Loucy (cell line): ENCODE results near the gene CUL2.

Source experiments
- H2AFZ ChIP-seq: fragments of 200-600 bp; sonication (generic); 2 replicates; pipeline ENCODE4 v1.6.0; 2016; ENCODE audit warnings: antibody characterized with exemption, mild to moderate bottlenecking, low read length, moderate library complexity
- H3F3A ChIP-seq: fragments of 200-600 bp; 2 replicates; pipeline ENCODE4 v1.6.0; 2016; ENCODE audit warnings: antibody characterized with exemption, low read depth, mild to moderate bottlenecking
- H3K27me3 ChIP-seq: fragments of 200-600 bp; sonication (generic); 2 replicates; pipeline ENCODE4 v1.6.1; 2014; ENCODE audit warnings: low read length, mild to moderate bottlenecking; ENCODE audit not compliant: insufficient read depth, poor library complexity, severe bottlenecking
- H3K36me3 ChIP-seq: fragments of 200-600 bp; sonication (generic); 2 replicates; pipeline ENCODE4 v1.6.1; 2016; ENCODE audit warnings: low read length; ENCODE audit not compliant: insufficient read depth
- H3K4me1 ChIP-seq: fragments of 200-600 bp; sonication (generic); 2 replicates; pipeline ENCODE4 v1.5.1; 2014; ENCODE audit warnings: low read length, mild to moderate bottlenecking; ENCODE audit not compliant: insufficient read depth, poor library complexity, severe bottlenecking
- H3K4me2 ChIP-seq: fragments of 200-600 bp; sonication (generic); 2 replicates; pipeline ENCODE4 v1.6.0; 2014; ENCODE audit warnings: antibody characterized with exemption, low read length, low read depth, mild to moderate bottlenecking; ENCODE audit not compliant: poor library complexity, severe bottlenecking
- H3K4me3 ChIP-seq: fragments of 200-600 bp; sonication (generic); 2 replicates; pipeline ENCODE4 v1.5.1; 2014; ENCODE audit warnings: low read length, mild to moderate bottlenecking, mixed read lengths; ENCODE audit not compliant: poor library complexity, severe bottlenecking
- H3K79me2 ChIP-seq: fragments of 200-600 bp; sonication (generic); 2 replicates; pipeline ENCODE4 v1.6.1; 2014; ENCODE audit warnings: low read length; ENCODE audit not compliant: insufficient read depth
- H3K9ac ChIP-seq: fragments of 200-600 bp; sonication (generic); 2 replicates; pipeline ENCODE4 v1.6.0; 2014; ENCODE audit warnings: mild to moderate bottlenecking, low read depth, low read length, moderate library complexity; ENCODE audit not compliant: poor library complexity, severe bottlenecking
- H3K9me2 ChIP-seq: fragments of 200-600 bp; sonication (generic); replicated peaks from 2 replicates; pipeline ENCODE4 v1.6.1; 2016; ENCODE audit warnings: low read depth, low read length, mixed read lengths
- H3K9me3 ChIP-seq: fragments of 200-600 bp; sonication (generic); 2 replicates; pipeline ENCODE4 v1.6.1; 2014; ENCODE audit warnings: mild to moderate bottlenecking, antibody characterized with exemption, low read length, low read depth; ENCODE audit not compliant: insufficient read depth
- H4K20me1 ChIP-seq: fragments of 200-600 bp; sonication (generic); 2 replicates; pipeline ENCODE4 v1.6.0; 2014; ENCODE audit warnings: antibody characterized with exemption, low read length, mild to moderate bottlenecking; ENCODE audit not compliant: insufficient read depth, poor library complexity, severe bottlenecking
- CTCF ChIP-seq: fragments of 200-600 bp; sonication (generic); conservative IDR thresholded peaks from 2 replicates; pipeline ENCODE4 v1.5.1; 2014; ENCODE audit warnings: mild to moderate bottlenecking, antibody characterized with exemption, low read length
- EZH2phosphoT487 ChIP-seq: fragments of 200-600 bp; IDR thresholded peaks from 2 replicates; pipeline ENCODE4 v1.6.1; 2018; ENCODE audit warnings: antibody characterized with exemption, mild to moderate bottlenecking, moderate library complexity, borderline replicate concordance

The CUL2 gene

GRCh38 chr10:35096312-35096711, 6.2 kb upstream of the CUL2 start:
- Histone ChIP-seq H3K4me2 (no peak overlapping the region), H3K4me1 (no peaks in the 10 kb centered on the region), H3K9ac (no peak overlapping the region), H3K9me3 (no peaks in the 10 kb centered on the region), H3K27me3 (no peaks in the 10 kb centered on the region), H4K20me1 (no peaks in the 10 kb centered on the region), H3F3A (no peaks in the 10 kb centered on the region), H3K4me3 (no peak overlapping the region), H3K79me2 (no peaks in the 10 kb centered on the region), H2AFZ (peak overlapping the region; percentile 49; the same call in 1 of the 2 replicates), H3K9me2 (no peaks in the 10 kb centered on the region), H3K36me3 (no peaks in the 10 kb centered on the region)
- no peak for TF ChIP-seq EZH2phosphoT487
- TF ChIP-seq CTCF, result no peak

GRCh38 chr10:35092851-35093250, 2.7 kb upstream of the CUL2 start:
- Histone ChIP-seq H3K79me2 (peaks cover 23% of the 10 kb centered on the region), H3K9me3 (no peaks in the 10 kb centered on the region), H4K20me1 (peaks cover 14% of the 10 kb centered on the region), H3K4me3 (no peak overlapping the region), H3K4me2 (no peak overlapping the region), H3K9ac (no peak overlapping the region), H3F3A (no peaks in the 10 kb centered on the region), H3K27me3 (no peaks in the 10 kb centered on the region), H2AFZ (no peak overlapping the region), H3K9me2 (no peaks in the 10 kb centered on the region), H3K4me1 (peaks cover 22% of the 10 kb centered on the region), H3K36me3 (no peaks in the 10 kb centered on the region)
- TF ChIP-seq CTCF (no peak), EZH2phosphoT487 (no peak)

- H3K9me3 ChIP-seq, result no peaks in the 10 kb centered on the region
- no peaks in the 10 kb centered on the region for H3K27me3 ChIP-seq
- H4K20me1 ChIP-seq, result peaks cover 21% of the 10 kb centered on the region
- H3K4me2 ChIP-seq, result no peak overlapping the region
- H3K4me1 ChIP-seq, result peaks cover 29% of the 10 kb centered on the region
- peaks cover 30% of the 10 kb centered on the region for H3K79me2 ChIP-seq
- no peaks in the 10 kb centered on the region for H3K9me2 ChIP-seq
- no peak overlapping the region for H3K9ac ChIP-seq
- H3K36me3 ChIP-seq, result no peaks in the 10 kb centered on the region
- no peaks in the 10 kb centered on the region for H3F3A ChIP-seq
- H3K4me3 ChIP-seq, result no peak overlapping the region
- TF ChIP-seq EZH2phosphoT487, result no peak
- no peak for TF ChIP-seq CTCF
- no peak overlapping the region for H2AFZ ChIP-seq
These were observed 2.1 kb upstream of the CUL2 start for GRCh38 chr10:35091994-35092790.
